BJ (cell line): ENCODE results near the gene INHA. TPM values are rescaled to one million over a fixed set of nuclear protein-coding genes. Genes with fewer than 3 reads are reported as not detected.

Source experiments
- CTCF ChIA-PET: fragments of 350-600 bp; formaldehyde crosslinking; extraction: SDS; loops from one replicate; lab custom pipeline; 2021; ENCODE audit warnings: antibody characterized with exemption, inconsistent platforms; lab: Yijun Ruan, JAX
- POLR2A ChIA-PET: fragments of 300-600 bp; sonication (Branson Sonifier 250); formaldehyde crosslinking; extraction: SDS; loops from one replicate; lab custom pipeline; 2021; ENCODE audit warnings: antibody characterized with exemption; lab: Charles Lee
- DNase-seq: peaks from one replicate; pipeline ENCODE4 v3.0.0-alpha.2; 2011; ENCODE audit warnings: low read depth
- H3K27me3 ChIP-seq: 2 replicates; pipeline ENCODE4 v1.6.0; 2011; ENCODE audit warnings: low read length; ENCODE audit not compliant: control insufficient read depth, insufficient read depth
- H3K36me3 ChIP-seq: 2 replicates; pipeline ENCODE4 v1.5.1; 2011; ENCODE audit warnings: low read length; ENCODE audit not compliant: control insufficient read depth, insufficient read depth
- H3K4me3 ChIP-seq: 2 replicates; pipeline ENCODE4 v1.5.1; 2011; ENCODE audit warnings: low read depth, mild to moderate bottlenecking, control low read depth, low read length
- CTCF ChIP-seq: IDR thresholded peaks from 2 replicates; pipeline ENCODE4 v1.5.1; 2011; ENCODE audit warnings: low read depth, mild to moderate bottlenecking, control low read depth, inconsistent platforms, low read length, moderate library complexity; ENCODE audit not compliant: insufficient read depth
- polyA plus RNA-seq: library from polyadenylated mRNA; depleted of rRNA; stranded (reverse); fragments of >200 nt; gene quantifications from 2 replicates; pipeline ENCODE4 v1.2.3, GENCODE V29; 2011

INHA gene
- polyA plus RNA-seq, 1 experiment = 1.5 TPM

GRCh38 chr2:219561179-219562048 lies 10.7 kb upstream of the INHA start:
- no peak for TF ChIP-seq CTCF
- ChIA-PET POLR2A (no interaction called here), CTCF (interaction anchor here (0.6 to 4.0 kb wide), 16 partner anchors 8 to 128 kb away, joined by 3 to 29 read pairs (median 10); partner anchors contain the start of genes CHPF, OBSL1 and TMEM198)
- H3K4me3 ChIP-seq = no peak overlapping the region
- H3K36me3 ChIP-seq = peaks cover 13% of the 10 kb centered on the region
- H3K27me3 ChIP-seq = no peaks in the 10 kb centered on the region
- DNase-seq = no peak

DNA sequence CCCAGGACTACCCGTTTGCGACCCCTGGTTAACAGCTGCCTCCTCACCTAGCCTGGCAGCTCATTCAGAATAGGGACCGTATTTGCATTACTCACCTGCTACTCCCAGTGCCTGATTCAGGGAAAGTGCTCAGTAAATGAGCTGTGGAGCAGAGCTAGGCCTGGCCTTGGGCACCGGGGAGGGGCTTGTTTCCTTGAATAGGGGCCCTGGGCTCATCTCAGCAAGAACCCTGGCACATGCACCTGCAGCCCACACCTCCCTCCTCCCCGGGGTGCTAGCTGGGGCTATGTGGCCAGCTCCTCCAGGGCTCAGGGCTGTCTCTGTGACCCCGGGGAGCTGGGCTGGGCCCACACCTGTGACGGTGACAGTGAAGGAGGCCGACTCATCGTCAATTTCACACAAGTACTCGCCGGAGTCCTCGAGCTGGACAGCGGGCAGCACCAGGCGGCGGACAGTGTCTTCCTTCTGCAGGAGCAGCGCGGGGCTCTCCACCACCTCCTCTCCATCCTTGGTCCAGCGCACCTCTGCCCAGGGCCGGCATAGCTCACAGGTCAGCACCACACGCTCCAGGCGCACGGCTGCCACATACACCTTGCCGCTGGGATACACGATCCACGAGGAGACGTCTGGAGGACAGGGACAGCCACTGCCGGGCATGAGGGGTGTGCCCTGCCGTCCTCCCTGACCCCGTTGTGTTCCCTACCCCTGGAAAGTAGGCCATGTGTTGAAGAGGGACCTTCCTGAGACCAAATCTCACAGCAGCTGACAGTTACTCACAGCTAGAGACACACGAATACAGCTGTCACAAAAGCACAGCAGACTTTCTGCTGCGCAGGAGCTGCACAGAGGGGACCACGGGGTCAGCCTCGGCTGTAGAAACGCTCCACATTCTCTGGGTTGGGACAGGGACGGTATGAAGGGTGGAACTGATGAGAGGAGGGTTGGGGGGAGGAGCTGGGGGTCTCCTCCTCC lies 9.8 kb upstream of the INHA start:
- Histone ChIP-seq H3K27me3 (no peaks in the 10 kb centered on the region), H3K4me3 (no peak overlapping the region), H3K36me3 (peaks cover 16% of the 10 kb centered on the region)
- DNase-seq = no peak
- ChIA-PET CTCF (interaction anchor here (1.3 to 4.0 kb wide), 4 partner anchors 9 to 127 kb away, joined by 3 to 25 read pairs (median 17); partner anchors contain the start of genes CHPF, OBSL1 and TMEM198), POLR2A (no interaction called here)
- no peak for TF ChIP-seq CTCF

DNA sequence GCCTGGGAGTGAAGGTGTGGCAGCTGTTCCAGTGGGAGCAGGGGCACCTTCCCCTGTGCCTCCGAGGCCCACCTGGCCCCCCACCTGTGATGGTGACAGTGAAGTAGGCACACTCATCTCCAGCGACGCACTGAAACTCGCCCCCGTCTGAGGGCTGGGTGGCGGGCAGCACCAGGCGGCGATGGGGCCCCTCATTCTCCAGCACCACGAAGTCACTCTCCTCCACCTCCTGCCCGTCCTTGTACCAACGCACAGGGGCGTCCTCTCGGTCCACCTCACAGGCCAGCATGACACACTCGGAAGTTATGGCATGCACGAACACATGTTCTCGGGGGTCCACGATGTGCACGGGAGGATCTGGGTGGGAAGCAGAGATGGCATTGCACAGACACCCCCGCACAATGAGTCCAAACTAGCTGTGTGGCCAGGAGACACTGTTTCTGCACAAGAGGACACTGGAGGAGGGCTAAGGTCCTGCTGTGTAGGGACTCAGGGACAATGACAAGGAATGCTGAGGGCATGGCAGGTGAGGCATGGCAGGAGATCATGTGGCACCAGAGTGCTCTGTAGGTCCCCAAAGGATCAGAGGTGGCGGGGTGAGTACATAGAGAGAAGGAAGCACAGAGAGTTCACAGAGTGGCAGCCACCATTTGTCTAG lies 8.7 kb upstream of the INHA start:
- ChIA-PET CTCF (interaction anchor here (1.3 kb wide), 1 partner anchor 19 kb away, joined by 3 read pairs; the partner anchor contains the start of genes CHPF and TMEM198), POLR2A (no interaction called here)
- TF ChIP-seq CTCF = no peak
- no peaks in the 10 kb centered on the region for H3K27me3 ChIP-seq
- H3K4me3 ChIP-seq = no peak overlapping the region
- DNase-seq = no peak
- H3K36me3 ChIP-seq = peaks cover 19% of the 10 kb centered on the region

- no peaks in the 10 kb centered on the region for H3K27me3 ChIP-seq
- DNase-seq = no peak
- peaks cover 21% of the 10 kb centered on the region for H3K36me3 ChIP-seq
- ChIA-PET POLR2A (no interaction called here), CTCF (no interaction called here)
- no peak overlapping the region for H3K4me3 ChIP-seq
- no peak for TF ChIP-seq CTCF
Measured at GRCh38 chr2:219565130-219566080, 6.7 kb upstream of the INHA start.
